Progenitor cell of endocrine pancreas (in vitro differentiated cells): ENCODE measurements around the gene ABLIM3. TPM values are rescaled to one million over a fixed set of nuclear protein-coding genes. Genes with fewer than 3 reads are reported as not detected.

Experiments
- DNase-seq: peaks from one replicate; pipeline ENCODE4 v3.0.0; 2021; ENCODE audit warnings: low spot score; ENCODE audit not compliant: unreplicated experiment
- H3K27ac Mint-ChIP-seq: 2 replicates; pipeline ENCODE4 v1.8.0; 2021; ENCODE audit warnings: mild to moderate bottlenecking, moderate library complexity, mixed read lengths
- H3K27me3 Mint-ChIP-seq: 2 replicates; pipeline ENCODE4 v1.8.0; 2021; ENCODE audit warnings: mixed read lengths
- H3K36me3 Mint-ChIP-seq: 2 replicates; pipeline ENCODE4 v1.8.0; 2022; ENCODE audit warnings: mixed read lengths; ENCODE audit not compliant: insufficient read depth
- H3K4me1 Mint-ChIP-seq: 2 replicates; pipeline ENCODE4 v1.8.0; 2021; ENCODE audit warnings: low read depth, mixed read lengths
- H3K4me3 Mint-ChIP-seq: 2 replicates; pipeline ENCODE4 v1.8.0; 2021; ENCODE audit warnings: low read depth, mild to moderate bottlenecking, moderate library complexity, mixed read lengths
- H3K9me3 Mint-ChIP-seq: 2 replicates; pipeline ENCODE4 v1.8.0; 2021; ENCODE audit warnings: low read depth, mixed read lengths
- CTCF ChIP-seq: fragments of 200-600 bp; sonication (generic); IDR thresholded peaks from one replicate; pipeline ENCODE4 v1.5.0; 2021; ENCODE audit warnings: antibody characterized with exemption, mild to moderate bottlenecking; ENCODE audit not compliant: unreplicated experiment
- total RNA-seq: library from RNA; stranded (reverse); gene quantifications from 2 replicates; pipeline ENCODE4 v1.2.1, GENCODE V29; 2021

The ABLIM3 gene
- total RNA-seq, 1 donor from 2014 or later, result 0.48 TPM

- no peak for TF ChIP-seq CTCF
- H3K9me3 Mint-ChIP-seq, result no peaks in the 10 kb centered on the region
- no peak overlapping the region for H3K4me3 Mint-ChIP-seq
These were observed 22.8 kb upstream of the ABLIM3 start for GRCh38 chr5:149118463-149118862.

GRCh38 chr5:149121145-149121544 lies 20.1 kb upstream of the ABLIM3 start:
- peaks cover 6% of the 10 kb centered on the region for H3K4me1 Mint-ChIP-seq
- H3K27me3 Mint-ChIP-seq, result peaks cover 22% of the 10 kb centered on the region
- TF ChIP-seq CTCF, result no peak
- no peak for DNase-seq
- no peaks in the 10 kb centered on the region for H3K9me3 Mint-ChIP-seq
- H3K27ac Mint-ChIP-seq, result no peak overlapping the region
- H3K4me3 Mint-ChIP-seq, result no peak overlapping the region
- no peaks in the 10 kb centered on the region for H3K36me3 Mint-ChIP-seq

More at GRCh38 chr5:149118463-149118862, 22.8 kb upstream of the ABLIM3 start:
- Mint-ChIP-seq H3K27ac (no peak overlapping the region), H3K27me3 (peaks cover 16% of the 10 kb centered on the region), H3K36me3 (no peaks in the 10 kb centered on the region), H3K4me1 (no peaks in the 10 kb centered on the region)
- DNase-seq, result no peak

GRCh38 chr5:149123211-149123610 lies 18.1 kb upstream of the ABLIM3 start:
- Mint-ChIP-seq H3K4me1 (peaks cover 6% of the 10 kb centered on the region), H3K27me3 (peaks cover 29% of the 10 kb centered on the region), H3K4me3 (no peak overlapping the region), H3K9me3 (no peaks in the 10 kb centered on the region), H3K27ac (no peak overlapping the region), H3K36me3 (no peaks in the 10 kb centered on the region)
- no peak for DNase-seq
- no peak for TF ChIP-seq CTCF

- TF ChIP-seq CTCF, result peak; percentile 40
- Mint-ChIP-seq H3K27ac (no peak overlapping the region), H3K4me1 (peaks cover 6% of the 10 kb centered on the region), H3K9me3 (no peaks in the 10 kb centered on the region), H3K36me3 (no peaks in the 10 kb centered on the region), H3K27me3 (peaks cover 35% of the 10 kb centered on the region), H3K4me3 (no peak overlapping the region)
- no peak for DNase-seq
These were observed 15.9 kb upstream of the ABLIM3 start for GRCh38 chr5:149125386-149125891.

GRCh38 chr5:149126906-149127305 lies 14.4 kb upstream of the ABLIM3 start:
- no peak for TF ChIP-seq CTCF
- peaks cover 35% of the 10 kb centered on the region for H3K27me3 Mint-ChIP-seq
- no peaks in the 10 kb centered on the region for H3K9me3 Mint-ChIP-seq
- H3K4me1 Mint-ChIP-seq, result peaks cover 6% of the 10 kb centered on the region
- no peak for DNase-seq
- no peaks in the 10 kb centered on the region for H3K36me3 Mint-ChIP-seq
- no peak overlapping the region for H3K27ac Mint-ChIP-seq
- no peak overlapping the region for H3K4me3 Mint-ChIP-seq
